ENCODE data around the gene LCN6. TPM values are rescaled to one million over a fixed set of nuclear protein-coding genes. Genes with fewer than 3 reads are reported as not detected.

The LCN6 gene
- total and polyA plus RNA-seq, 4 donors, result 1.4 to 12.3 (median 8.6) TPM; not detected in 1

DNA sequence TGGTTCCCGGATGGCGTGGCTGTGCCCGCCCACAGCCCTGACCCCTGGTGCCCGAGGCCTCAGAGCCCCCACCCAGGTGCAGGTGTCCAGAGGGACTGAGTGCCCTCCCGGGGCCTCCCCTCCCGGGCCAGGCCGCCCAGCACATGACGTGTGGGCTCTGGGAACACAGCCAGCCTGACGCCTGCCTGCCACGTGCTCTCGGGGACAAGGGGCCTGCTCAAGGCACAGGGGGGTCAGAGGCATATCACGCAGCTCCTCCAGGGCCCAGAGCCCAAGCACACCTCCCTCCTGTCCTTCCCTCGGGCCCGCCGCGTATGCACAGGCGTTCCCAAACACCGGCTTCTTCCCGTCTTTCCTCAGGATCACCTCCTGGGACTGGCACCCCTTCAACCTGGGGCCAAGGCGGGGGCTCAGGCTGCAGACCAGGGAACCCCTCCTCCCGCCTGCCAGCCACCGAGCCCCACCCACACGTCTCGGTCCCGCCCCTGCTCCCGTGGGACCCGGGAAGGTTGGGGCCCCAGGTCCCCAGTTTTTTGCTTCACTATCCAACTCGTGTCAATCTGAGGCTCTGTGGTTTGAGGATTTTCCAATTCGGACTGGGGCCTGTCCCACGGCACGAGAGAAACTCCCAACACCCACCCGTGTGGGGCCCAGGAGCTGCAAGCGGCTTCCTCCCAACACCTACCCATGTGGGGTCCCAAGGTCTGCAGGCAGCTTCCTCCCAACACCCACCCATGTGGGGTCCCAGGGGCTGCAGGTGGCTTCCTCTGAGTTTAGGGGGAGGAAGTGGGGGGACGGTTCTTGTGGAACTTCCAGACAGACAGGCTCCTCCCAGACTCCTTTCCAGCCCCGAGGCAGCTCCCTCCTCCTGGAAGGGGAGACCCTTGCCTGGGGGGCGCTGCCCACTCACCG lies 7.1 kb downstream of the LCN6 start:
- ATAC-seq (ENCODE audit: insufficient read depth, low FRiP score), result no peak
- TF ChIP-seq, protein P1, sequence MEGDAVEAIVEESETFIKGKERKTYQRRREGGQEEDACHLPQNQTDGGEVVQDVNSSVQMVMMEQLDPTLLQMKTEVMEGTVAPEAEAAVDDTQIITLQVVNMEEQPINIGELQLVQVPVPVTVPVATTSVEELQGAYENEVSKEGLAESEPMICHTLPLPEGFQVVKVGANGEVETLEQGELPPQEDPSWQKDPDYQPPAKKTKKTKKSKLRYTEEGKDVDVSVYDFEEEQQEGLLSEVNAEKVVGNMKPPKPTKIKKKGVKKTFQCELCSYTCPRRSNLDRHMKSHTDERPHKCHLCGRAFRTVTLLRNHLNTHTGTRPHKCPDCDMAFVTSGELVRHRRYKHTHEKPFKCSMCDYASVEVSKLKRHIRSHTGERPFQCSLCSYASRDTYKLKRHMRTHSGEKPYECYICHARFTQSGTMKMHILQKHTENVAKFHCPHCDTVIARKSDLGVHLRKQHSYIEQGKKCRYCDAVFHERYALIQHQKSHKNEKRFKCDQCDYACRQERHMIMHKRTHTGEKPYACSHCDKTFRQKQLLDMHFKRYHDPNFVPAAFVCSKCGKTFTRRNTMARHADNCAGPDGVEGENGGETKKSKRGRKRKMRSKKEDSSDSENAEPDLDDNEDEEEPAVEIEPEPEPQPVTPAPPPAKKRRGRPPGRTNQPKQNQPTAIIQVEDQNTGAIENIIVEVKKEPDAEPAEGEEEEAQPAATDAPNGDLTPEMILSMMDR (IDR thresholded peaks at IDR 0.05; ENCODE audit: control extremely low read depth, extremely low read depth), result no peak

DNA sequence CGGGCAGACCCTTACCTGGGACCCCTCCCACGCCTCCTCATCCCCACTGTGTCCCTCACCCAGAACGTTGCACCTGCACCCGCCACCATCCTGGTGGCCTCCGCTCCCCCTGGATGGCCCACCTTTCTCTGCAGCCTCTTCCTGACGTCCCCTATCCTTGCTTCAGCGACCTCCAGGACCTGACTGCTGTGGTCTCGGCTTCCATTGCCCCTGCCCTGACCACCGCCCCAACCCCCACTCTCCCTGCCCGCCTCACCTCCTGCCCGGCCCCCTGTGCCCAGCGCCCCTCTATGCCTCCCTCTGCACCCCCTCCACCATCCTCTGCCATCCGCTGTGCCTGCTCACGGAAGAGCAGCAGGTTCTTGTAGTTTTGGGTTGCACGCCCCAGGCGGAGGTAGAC lies 7.8 kb downstream of the LCN6 start:
- no peak overlapping the region for H3K9ac ChIP-seq (ENCODE audit: insufficient read depth in 1 of 2, low read length in 2 of 2)
- ATAC-seq (ENCODE audit: insufficient read depth, low FRiP score) (no peak), DNase-seq (no peak)
- H3K4me3 ChIP-seq, result no peak overlapping the region
- 85 to 96% methylated on average over 16 of the region's 16 CpGs for WGBS, 2 donors
- TF ChIP-seq, protein P1 (IDR thresholded peaks at IDR 0.05; ENCODE audit: control extremely low read depth, extremely low read depth), result no peak
- H3K4me1 ChIP-seq (ENCODE audit: control insufficient read depth in 5 of 5, insufficient read depth in 5 of 5, low read length in 5 of 5), result peaks cover 0 to 15% (median 10%) of the 10 kb centered on the region in 5 donors
- H3K9me3 ChIP-seq (ENCODE audit: control insufficient read depth in 4 of 4, insufficient read depth in 3 of 4, low read length in 3 of 4), result no peaks in the 10 kb centered on the region
- H3K27ac ChIP-seq (ENCODE audit: low read depth in 1 of 2, low read length in 1 of 2), result no peak overlapping the region
- H3K36me3 ChIP-seq (ENCODE audit: control insufficient read depth in 4 of 4, insufficient read depth in 4 of 4, low read length in 4 of 4), result no peaks in the 10 kb centered on the region
- peaks cover 0 to 7% (median 4%) of the 10 kb centered on the region in 3 donors for H3K27me3 ChIP-seq (ENCODE audit: control insufficient read depth in 3 of 3, insufficient read depth in 3 of 3, low read length in 2 of 3)

More for the DNA sequence above, 7.1 kb downstream of the LCN6 start:
- no peak overlapping the region for H3K4me3 ChIP-seq
- peak; percentile 49 to 76 (median 51) for DNase-seq
- whole genome bisulfite sequencing, 2 donors, result 19 to 23% methylated on average over 37 of the region's 37 CpGs
- peaks cover 0 to 7% (median 4%) of the 10 kb centered on the region in 3 donors for H3K27me3 ChIP-seq (ENCODE audit: control insufficient read depth in 3 of 3, insufficient read depth in 3 of 3, low read length in 2 of 3)
- no peaks in the 10 kb centered on the region for H3K9me3 ChIP-seq (ENCODE audit: control insufficient read depth in 4 of 4, insufficient read depth in 3 of 4, low read length in 3 of 4)
- H3K4me1 ChIP-seq (ENCODE audit: control insufficient read depth in 5 of 5, insufficient read depth in 5 of 5, low read length in 5 of 5), result peaks cover 0 to 15% (median 10%) of the 10 kb centered on the region in 5 donors
- no peak overlapping the region for H3K9ac ChIP-seq (ENCODE audit: insufficient read depth in 1 of 2, low read length in 2 of 2)
- H3K36me3 ChIP-seq (ENCODE audit: control insufficient read depth in 4 of 4, insufficient read depth in 4 of 4, low read length in 4 of 4), result no peaks in the 10 kb centered on the region
- no peak overlapping the region for H3K27ac ChIP-seq (ENCODE audit: low read depth in 1 of 2, low read length in 1 of 2)

DNA sequence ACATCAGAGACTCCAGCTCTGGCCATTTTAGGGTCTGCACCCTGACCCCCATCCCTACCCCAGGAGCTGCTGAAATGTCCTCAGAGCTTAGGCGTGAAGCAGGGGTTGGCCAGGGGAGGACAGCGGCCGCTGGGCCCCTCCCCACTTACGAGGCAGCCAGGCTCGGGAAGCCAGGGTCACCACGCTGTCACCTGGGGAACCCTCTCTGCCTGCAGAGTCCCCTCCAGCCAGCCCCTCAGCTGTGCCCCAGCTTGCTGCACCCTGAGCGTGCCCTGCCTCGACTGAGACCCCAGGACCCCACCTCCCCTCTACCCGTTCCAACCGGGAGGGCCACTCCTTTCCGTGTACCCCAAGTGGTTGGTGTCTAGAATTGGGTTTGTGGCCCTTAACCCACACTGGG lies 8.3 kb downstream of the LCN6 start:
- H3K9me3 ChIP-seq (ENCODE audit: control insufficient read depth in 4 of 4, insufficient read depth in 3 of 4, low read length in 3 of 4), result no peaks in the 10 kb centered on the region
- no peak for ATAC-seq (ENCODE audit: insufficient read depth, low FRiP score)
- WGBS, 2 donors, result 85 to 87% methylated on average over 11 of the region's 11 CpGs
- no peak overlapping the region for H3K27ac ChIP-seq (ENCODE audit: low read depth in 1 of 2, low read length in 1 of 2)
- H3K27me3 ChIP-seq (ENCODE audit: control insufficient read depth in 3 of 3, insufficient read depth in 3 of 3, low read length in 2 of 3), result peaks cover 0 to 7% (median 4%) of the 10 kb centered on the region in 3 donors
- H3K9ac ChIP-seq (ENCODE audit: insufficient read depth in 1 of 2, low read length in 2 of 2), result no peak overlapping the region
- no peaks in the 10 kb centered on the region for H3K36me3 ChIP-seq (ENCODE audit: control insufficient read depth in 4 of 4, insufficient read depth in 4 of 4, low read length in 4 of 4)
- no peak overlapping the region for H3K4me3 ChIP-seq
- TF ChIP-seq, protein P1 (IDR thresholded peaks at IDR 0.05; ENCODE audit: control extremely low read depth, extremely low read depth), result no peak
- no peak for DNase-seq
- peaks cover 0 to 15% (median 10%) of the 10 kb centered on the region in 5 donors for H3K4me1 ChIP-seq (ENCODE audit: control insufficient read depth in 5 of 5, insufficient read depth in 5 of 5, low read length in 5 of 5)

Measured in lung (tissue), 12 donors.